Superior temporal gyrus (tissue), 1 donor: ENCODE results near the gene KL.

Experiments used
- DNase-seq: peaks from one replicate; pipeline ENCODE4 v3.0.0-alpha.2; 2016; ENCODE audit errors: extremely low spot score

Gene KL

GRCh38 chr13:33034882-33035520 is 18.8 kb downstream of the KL start:
- no peak for DNase-seq

- DNase-seq: no peak
Observed at GRCh38 chr13:33037673-33038072, 21.4 kb downstream of the KL start.

GRCh38 chr13:33040090-33040489 is 23.9 kb downstream of the KL start:
- no peak for DNase-seq

GRCh38 chr13:33045851-33046592 is 29.8 kb downstream of the KL start:
- no peak for DNase-seq

- no peak for DNase-seq
Observed at GRCh38 chr13:33050161-33050560, 33.9 kb downstream of the KL start.

- no peak for DNase-seq
Observed at GRCh38 chr13:33051632-33052031, 35.4 kb downstream of the KL start.

- DNase-seq: no peak
Observed at GRCh38 chr13:33052506-33053280, 36.5 kb downstream of the KL start.

GRCh38 chr13:33053397-33054066 is 37.3 kb downstream of the KL start:
- DNase-seq: no peak

- DNase-seq: no peak
Observed at GRCh38 chr13:33057019-33057780, 41.0 kb downstream of the KL start.

GRCh38 chr13:33058776-33059327 is 42.6 kb downstream of the KL start:
- DNase-seq: no peak

GRCh38 chr13:33060815-33061214 is 44.6 kb downstream of the KL start:
- DNase-seq: no peak

- no peak for DNase-seq
Observed at GRCh38 chr13:33066329-33066728, 50.1 kb downstream of the KL start.

GRCh38 chr13:33069365-33069764 is 53.1 kb downstream of the KL start:
- DNase-seq: peak; percentile 43

GRCh38 chr13:33070713-33071112 is 54.5 kb downstream of the KL start:
- DNase-seq: no peak

- DNase-seq: peak; percentile 79
Observed at GRCh38 chr13:33072282-33072681, 56.1 kb downstream of the KL start.

GRCh38 chr13:33072759-33073158 is 56.5 kb downstream of the KL start:
- DNase-seq: no peak

- no peak for DNase-seq
Observed at GRCh38 chr13:33073338-33073737, 57.1 kb downstream of the KL start.

GRCh38 chr13:33076001-33076992 is 60.1 kb downstream of the KL start:
- DNase-seq: peak; percentile 44

GRCh38 chr13:33078263-33078662 is 62.0 kb downstream of the KL start:
- DNase-seq: no peak

GRCh38 chr13:33079960-33080359 is 63.7 kb downstream of the KL start:
- DNase-seq: no peak
